Suprapubic skin (tissue), 4 donors: ENCODE results near the gene KRTAP10-7.
"Not testable (repeated sequence)": the region's sequence is repeated elsewhere in the genome, so short reads cannot be mapped to it uniquely, and the experiment has no call there.

ENCODE experiments used
- CTCF ChIP-seq, 2 donors: fragments of 200-600 bp in 1 of 2; fragments of 450-650 bp in 1 of 2; sonication (generic) in 1 of 2; IDR thresholded peaks; one replicate each; pipeline ENCODE4 v1.5.1; 2016 to 2019; ENCODE audit warnings: antibody characterized with exemption in 2 of 2, mild to moderate bottlenecking in 1 of 2, moderate library complexity in 1 of 2
- EP300 ChIP-seq: sonication (generic); formaldehyde crosslinking; IDR thresholded peaks from one replicate; pipeline ENCODE4 v1.6.1; 2017; ENCODE audit warnings: antibody characterized with exemption
- POLR2A ChIP-seq, 2 donors: fragments of 450-650 bp; IDR thresholded peaks; one replicate each; pipeline ENCODE4 v1.6.1; 2017; ENCODE audit warnings: antibody characterized with exemption in 2 of 2, mild to moderate bottlenecking in 2 of 2, moderate library complexity in 2 of 2
- POLR2AphosphoS5 ChIP-seq, 3 donors: sonication (generic); formaldehyde crosslinking; IDR thresholded peaks; one replicate each; pipeline ENCODE4 v1.6.1; 2017; ENCODE audit warnings: antibody characterized with exemption in 3 of 3

GRCh38 chr21:44580231-44580821 is 20.1 kb upstream of the KRTAP10-7 start, which contains the start of gene KRTAP10-5:
- TF ChIP-seq EP300; CTCF (IDR thresholded peaks at IDR 0.05); POLR2AphosphoS5 (IDR thresholded peaks at IDR 0.05); POLR2A (IDR thresholded peaks at IDR 0.05): not testable (repeated sequence)
